ENCODE results near the gene SLX4. TPM values are rescaled to one million over a fixed set of nuclear protein-coding genes. Genes with fewer than 3 reads are reported as not detected.

SLX4 gene
- total and polyA plus RNA-seq, 4 donors, result 0.50 to 5.0 (median 4.5) TPM

DNA sequence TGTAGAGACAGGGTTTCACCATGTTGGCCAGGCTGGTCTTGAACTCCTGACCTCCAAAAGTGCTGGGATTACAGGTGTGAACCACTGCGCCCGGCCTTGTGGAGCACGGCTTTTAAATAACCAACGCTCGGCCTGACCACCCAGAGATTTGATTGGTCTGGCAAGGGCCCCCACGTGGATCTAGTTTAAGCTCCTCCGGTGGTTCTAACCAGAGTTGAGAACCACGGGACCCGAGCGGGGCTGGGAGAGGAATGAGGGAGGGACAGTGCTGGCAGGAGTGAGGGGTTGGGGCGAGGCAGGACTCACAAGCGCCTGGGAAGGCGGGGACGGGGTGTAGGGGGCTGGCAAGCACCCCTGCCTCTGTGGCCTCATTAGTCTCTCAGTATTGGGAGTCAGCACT, 37.2 kb downstream of the SLX4 start:
- H3K27ac ChIP-seq (ENCODE audit: low read depth in 1 of 2, low read length in 2 of 2), result no peak overlapping the region
- ATAC-seq (ENCODE audit: low FRiP score) (no peak), DNase-seq (no peak)
- H3K4me1 ChIP-seq (ENCODE audit: control insufficient read depth in 1 of 2, insufficient read depth in 2 of 2, low read length in 2 of 2), result no peaks in the 10 kb centered on the region
- no peaks in the 10 kb centered on the region for H3K36me3 ChIP-seq (ENCODE audit: control insufficient read depth in 1 of 2, insufficient read depth in 2 of 2, low read length in 1 of 2)
- H3K4me3 ChIP-seq (ENCODE audit: low read length in 2 of 2), result no peak overlapping the region
- H3K9me3 ChIP-seq (ENCODE audit: control insufficient read depth, low read length), result peaks cover 4% of the 10 kb centered on the region
- no peaks in the 10 kb centered on the region for H3K27me3 ChIP-seq (ENCODE audit: control insufficient read depth in 1 of 2, insufficient read depth in 2 of 2, low read length in 1 of 2)
- intact Hi-C loops (cut with DNase I), result no loop called here
- 90 to 94% methylated on average over 14 of the region's 14 CpGs for WGBS, 2 donors

- no peaks in the 10 kb centered on the region for H3K4me1 ChIP-seq (ENCODE audit: control insufficient read depth in 1 of 2, insufficient read depth in 2 of 2, low read length in 2 of 2)
Observed at GRCh38 chr16:3573146-3573815, 38.1 kb downstream of the SLX4 start.

GRCh38 chr16:3570420-3571062, 40.9 kb downstream of the SLX4 start:
- H3K27me3 ChIP-seq (ENCODE audit: control insufficient read depth in 1 of 2, insufficient read depth in 2 of 2, low read length in 1 of 2), result no peaks in the 10 kb centered on the region
- 72 to 78% methylated on average over 4 of the region's 4 CpGs for WGBS, 2 donors
- no peaks in the 10 kb centered on the region for H3K36me3 ChIP-seq (ENCODE audit: control insufficient read depth in 1 of 2, insufficient read depth in 2 of 2, low read length in 1 of 2)
- ATAC-seq (ENCODE audit: low FRiP score) (no peak), DNase-seq (no peak)
- intact Hi-C loops (cut with DNase I), result no loop called here
- no peaks in the 10 kb centered on the region for H3K4me1 ChIP-seq (ENCODE audit: control insufficient read depth in 1 of 2, insufficient read depth in 2 of 2, low read length in 2 of 2)
- no peak overlapping the region for H3K27ac ChIP-seq (ENCODE audit: low read depth in 1 of 2, low read length in 2 of 2)
- H3K4me3 ChIP-seq (ENCODE audit: low read length in 2 of 2), result no peak overlapping the region
- H3K9me3 ChIP-seq (ENCODE audit: control insufficient read depth, low read length), result peaks cover 4% of the 10 kb centered on the region

More at GRCh38 chr16:3573146-3573815, 38.1 kb downstream of the SLX4 start:
- DNase-seq, result no peak
- no peak for ATAC-seq (ENCODE audit: low FRiP score)
- intact Hi-C loops (cut with DNase I), result no loop called here
- 76 to 81% methylated on average over 9 of the region's 9 CpGs for WGBS, 2 donors
- H3K27ac ChIP-seq (ENCODE audit: low read depth in 1 of 2, low read length in 2 of 2), result no peak overlapping the region
- H3K36me3 ChIP-seq (ENCODE audit: control insufficient read depth in 1 of 2, insufficient read depth in 2 of 2, low read length in 1 of 2), result no peaks in the 10 kb centered on the region
- H3K4me3 ChIP-seq (ENCODE audit: low read length in 2 of 2), result no peak overlapping the region
- peaks cover 4% of the 10 kb centered on the region for H3K9me3 ChIP-seq (ENCODE audit: control insufficient read depth, low read length)
- no peaks in the 10 kb centered on the region for H3K27me3 ChIP-seq (ENCODE audit: control insufficient read depth in 1 of 2, insufficient read depth in 2 of 2, low read length in 1 of 2)

DNA sequence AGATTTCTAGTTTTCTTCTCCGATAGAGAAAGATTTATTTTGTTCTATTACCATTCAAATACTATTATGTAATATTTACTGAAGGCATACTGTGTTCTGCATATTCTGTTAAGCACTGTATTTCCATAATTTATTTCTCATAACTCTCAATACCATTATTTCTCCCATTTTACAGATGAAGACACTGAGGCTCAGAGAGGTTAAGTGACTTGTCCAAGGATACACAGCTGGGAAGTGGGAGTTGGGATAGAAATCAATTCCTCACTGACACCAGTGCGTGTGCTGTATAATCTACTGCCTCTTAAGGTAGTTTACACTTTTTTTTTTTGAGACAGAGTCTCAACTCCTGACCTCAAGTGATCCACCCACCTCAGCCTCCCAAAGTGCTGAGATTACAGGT, 41.6 kb downstream of the SLX4 start:
- H3K36me3 ChIP-seq (ENCODE audit: control insufficient read depth in 1 of 2, insufficient read depth in 2 of 2, low read length in 1 of 2), result no peaks in the 10 kb centered on the region
- DNase-seq, result no peak
- H3K9me3 ChIP-seq (ENCODE audit: control insufficient read depth, low read length), result peaks cover 4% of the 10 kb centered on the region
- no peaks in the 10 kb centered on the region for H3K4me1 ChIP-seq (ENCODE audit: control insufficient read depth in 1 of 2, insufficient read depth in 2 of 2, low read length in 2 of 2)
- no peaks in the 10 kb centered on the region for H3K27me3 ChIP-seq (ENCODE audit: control insufficient read depth in 1 of 2, insufficient read depth in 2 of 2, low read length in 1 of 2)
- no peak for ATAC-seq (ENCODE audit: low FRiP score)
- H3K27ac ChIP-seq (ENCODE audit: low read depth in 1 of 2, low read length in 2 of 2), result no peak overlapping the region
- WGBS, 2 donors, result 98 to 99% methylated on average over 2 of the region's 2 CpGs
- intact Hi-C loops (cut with DNase I), result no loop called here
- no peak overlapping the region for H3K4me3 ChIP-seq (ENCODE audit: low read length in 2 of 2)

GRCh38 chr16:3566990-3567389, 44.4 kb downstream of the SLX4 start:
- H3K4me3 ChIP-seq (ENCODE audit: low read length in 2 of 2), result no peak overlapping the region
- H3K27me3 ChIP-seq (ENCODE audit: control insufficient read depth in 1 of 2, insufficient read depth in 2 of 2, low read length in 1 of 2), result no peaks in the 10 kb centered on the region
- 45 to 59% methylated on average over 8 of the region's 8 CpGs for WGBS, 2 donors
- peaks cover 4% of the 10 kb centered on the region for H3K9me3 ChIP-seq (ENCODE audit: control insufficient read depth, low read length)
- DNase-seq (no peak), ATAC-seq (ENCODE audit: low FRiP score) (no peak)
- intact Hi-C loops (cut with DNase I), result no loop called here
- H3K4me1 ChIP-seq (ENCODE audit: control insufficient read depth in 1 of 2, insufficient read depth in 2 of 2, low read length in 2 of 2), result no peaks in the 10 kb centered on the region
- H3K36me3 ChIP-seq (ENCODE audit: control insufficient read depth in 1 of 2, insufficient read depth in 2 of 2, low read length in 1 of 2), result no peaks in the 10 kb centered on the region
- no peak overlapping the region for H3K27ac ChIP-seq (ENCODE audit: low read depth in 1 of 2, low read length in 2 of 2)

- Histone ChIP-seq H3K27ac (ENCODE audit: low read depth in 1 of 2, low read length in 2 of 2) (no peak overlapping the region), H3K4me1 (ENCODE audit: control insufficient read depth in 1 of 2, insufficient read depth in 2 of 2, low read length in 2 of 2) (no peaks in the 10 kb centered on the region), H3K9me3 (ENCODE audit: control insufficient read depth, low read length) (no peaks in the 10 kb centered on the region), H3K36me3 (ENCODE audit: control insufficient read depth in 1 of 2, insufficient read depth in 2 of 2, low read length in 1 of 2) (no peaks in the 10 kb centered on the region), H3K4me3 (ENCODE audit: low read length in 2 of 2) (no peak overlapping the region), H3K27me3 (ENCODE audit: control insufficient read depth in 1 of 2, insufficient read depth in 2 of 2, low read length in 1 of 2) (no peaks in the 10 kb centered on the region)
- intact Hi-C loops (cut with DNase I), result no loop called here
- ATAC-seq (ENCODE audit: low FRiP score) (no peak), DNase-seq (no peak)
- 93 to 95% methylated on average over 9 of the region's 9 CpGs for WGBS, 2 donors
Observed at GRCh38 chr16:3564889-3565141, 46.6 kb downstream of the SLX4 start.

DNA sequence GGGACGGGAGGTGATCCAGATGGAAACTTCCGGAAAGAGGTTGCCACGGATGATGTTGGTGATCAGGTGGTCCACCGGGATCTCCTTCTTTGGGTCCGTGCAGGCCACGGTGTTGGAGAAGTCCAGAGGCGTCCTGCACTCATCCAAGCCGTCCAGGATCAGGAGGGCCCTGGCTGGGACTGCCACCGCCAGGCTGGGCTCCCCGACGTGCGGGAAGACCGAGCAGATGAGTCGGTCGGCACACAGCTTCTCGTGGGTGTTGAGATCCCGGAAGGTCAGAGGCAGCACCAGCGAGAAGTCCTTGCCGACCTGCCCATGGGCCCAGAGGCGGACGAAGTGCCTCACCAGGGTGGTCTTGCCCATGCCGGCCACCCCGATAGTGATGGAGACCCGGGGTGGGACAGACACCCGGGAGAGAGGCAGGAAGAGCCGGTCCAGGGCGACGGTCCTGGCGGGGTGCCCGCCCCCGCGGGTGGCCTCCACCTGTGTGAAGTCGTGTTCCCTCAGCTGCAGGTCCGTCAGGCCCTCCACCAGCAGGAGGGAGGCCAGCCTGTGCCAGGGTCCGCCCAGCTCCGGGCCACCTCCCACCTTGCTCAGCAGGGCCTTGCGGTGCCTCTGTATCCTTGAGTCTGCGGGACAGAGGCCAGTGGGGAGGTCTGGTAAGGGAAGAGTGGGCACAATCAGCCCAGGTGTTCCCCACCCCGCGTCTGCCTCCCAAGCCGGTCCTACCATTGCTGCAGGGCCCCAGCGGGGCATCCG, 47.1 kb downstream of the SLX4 start:
- 95 to 96% methylated on average over 42 to 43 of the region's 43 CpGs for WGBS, 2 donors
- DNase-seq, result no peak
- peak; percentile 36 for ATAC-seq (ENCODE audit: low FRiP score)
- Histone ChIP-seq H3K36me3 (ENCODE audit: control insufficient read depth in 1 of 2, insufficient read depth in 2 of 2, low read length in 1 of 2) (no peaks in the 10 kb centered on the region), H3K4me3 (ENCODE audit: low read length in 2 of 2) (no peak overlapping the region), H3K27ac (ENCODE audit: low read depth in 1 of 2, low read length in 2 of 2) (no peak overlapping the region), H3K9me3 (ENCODE audit: control insufficient read depth, low read length) (no peaks in the 10 kb centered on the region), H3K4me1 (ENCODE audit: control insufficient read depth in 1 of 2, insufficient read depth in 2 of 2, low read length in 2 of 2) (no peaks in the 10 kb centered on the region), H3K27me3 (ENCODE audit: control insufficient read depth in 1 of 2, insufficient read depth in 2 of 2, low read length in 1 of 2) (no peaks in the 10 kb centered on the region)
- intact Hi-C loops (cut with DNase I), result no loop called here

DNA sequence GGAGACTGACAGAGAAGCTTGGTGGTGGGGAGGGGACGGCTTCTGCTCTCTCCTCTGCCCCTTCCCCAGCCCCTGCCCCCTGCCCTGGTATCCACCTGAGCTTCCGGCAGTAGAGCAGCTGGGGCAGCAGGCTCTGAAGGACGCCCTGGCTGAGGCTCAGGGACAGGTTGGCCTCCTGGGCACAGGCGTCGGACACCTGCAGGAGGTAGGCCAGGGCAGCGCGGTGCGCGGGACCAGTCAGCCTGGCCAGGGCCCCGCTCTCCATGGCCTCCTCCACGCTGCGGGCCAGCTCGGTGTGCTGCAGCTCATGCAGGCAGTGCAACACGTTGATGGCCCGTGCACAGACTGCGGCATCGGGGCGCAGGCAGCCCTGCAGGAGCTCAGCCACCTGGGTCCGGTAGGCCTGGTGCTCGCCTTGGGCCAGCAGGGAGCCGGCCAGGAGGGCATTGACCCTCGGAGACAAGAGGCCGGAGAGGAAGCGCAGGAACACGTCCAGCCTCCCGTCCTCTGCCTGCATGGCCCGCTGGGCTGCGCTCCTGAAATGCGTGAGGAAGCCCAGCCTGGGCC, 48.4 kb downstream of the SLX4 start:
- Histone ChIP-seq H3K4me1 (ENCODE audit: control insufficient read depth in 1 of 2, insufficient read depth in 2 of 2, low read length in 2 of 2) (no peaks in the 10 kb centered on the region), H3K36me3 (ENCODE audit: control insufficient read depth in 1 of 2, insufficient read depth in 2 of 2, low read length in 1 of 2) (no peaks in the 10 kb centered on the region), H3K4me3 (ENCODE audit: low read length in 2 of 2) (no peak overlapping the region), H3K27me3 (ENCODE audit: control insufficient read depth in 1 of 2, insufficient read depth in 2 of 2, low read length in 1 of 2) (no peaks in the 10 kb centered on the region), H3K9me3 (ENCODE audit: control insufficient read depth, low read length) (no peaks in the 10 kb centered on the region), H3K27ac (ENCODE audit: low read depth in 1 of 2, low read length in 2 of 2) (no peak overlapping the region)
- WGBS, 2 donors, result 94 to 96% methylated on average over 29 of the region's 29 CpGs
- DNase-seq (no peak), ATAC-seq (ENCODE audit: low FRiP score) (no peak)
- intact Hi-C loops (cut with DNase I), result no loop called here

All from aorta (tissue), 5 donors.